T-helper 2 cell treated with Interferon-gamma antibody and Interleukin-4, amounts not matched to agents 5 μg/mL and 100 μg/mL, for 36 hours (primary cell): ENCODE measurements around the gene TAGLN3.

Source experiments
- DNase-seq: peaks from one replicate; pipeline ENCODE4 v3.0.0; 2021; ENCODE audit warnings: low spot score
- H3K27ac Mint-ChIP-seq: one replicate; pipeline ENCODE4 v1.8.0; 2021; ENCODE audit warnings: mild to moderate bottlenecking, mixed read lengths
- H3K27me3 Mint-ChIP-seq: one replicate; pipeline ENCODE4 v1.8.0; 2021; ENCODE audit warnings: low read depth, mixed read lengths
- H3K36me3 Mint-ChIP-seq: one replicate; pipeline ENCODE4 v1.8.0; 2021; ENCODE audit warnings: low read depth, mixed read lengths
- H3K4me1 Mint-ChIP-seq: one replicate; pipeline ENCODE4 v1.8.0; 2021; ENCODE audit warnings: low read depth, mixed read lengths
- H3K4me3 Mint-ChIP-seq: one replicate; pipeline ENCODE4 v1.8.0; 2022; ENCODE audit warnings: mild to moderate bottlenecking, moderate library complexity, mixed read lengths
- H3K9me3 Mint-ChIP-seq: one replicate; pipeline ENCODE4 v1.8.0; 2021; ENCODE audit warnings: mixed read lengths

The TAGLN3 gene

DNA sequence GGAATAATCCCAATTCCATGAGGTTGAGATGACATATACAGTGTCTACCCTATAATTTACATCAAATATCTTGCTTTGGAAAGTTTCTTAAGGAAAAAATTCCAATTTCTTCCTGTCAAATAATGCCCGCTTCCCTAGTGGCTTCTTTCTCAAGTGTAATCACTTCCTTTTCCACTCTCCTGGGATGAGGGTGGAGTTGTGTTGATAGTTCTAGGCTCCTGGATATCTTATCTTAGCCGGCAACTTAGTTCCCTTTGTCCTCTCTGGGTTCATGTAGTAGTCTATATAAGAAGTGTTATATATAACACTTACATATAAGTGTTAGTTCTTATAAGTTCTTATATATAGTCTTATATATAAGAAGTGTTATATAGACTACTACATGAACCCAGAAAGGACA, 10.9 kb downstream of the TAGLN3 start:
- no peak for DNase-seq
- Mint-ChIP-seq H3K9me3 (no peaks in the 10 kb centered on the region), H3K4me1 (peaks cover 18% of the 10 kb centered on the region), H3K36me3 (no peaks in the 10 kb centered on the region), H3K27ac (no peak overlapping the region), H3K27me3 (no peaks in the 10 kb centered on the region), H3K4me3 (no peak overlapping the region)

DNA sequence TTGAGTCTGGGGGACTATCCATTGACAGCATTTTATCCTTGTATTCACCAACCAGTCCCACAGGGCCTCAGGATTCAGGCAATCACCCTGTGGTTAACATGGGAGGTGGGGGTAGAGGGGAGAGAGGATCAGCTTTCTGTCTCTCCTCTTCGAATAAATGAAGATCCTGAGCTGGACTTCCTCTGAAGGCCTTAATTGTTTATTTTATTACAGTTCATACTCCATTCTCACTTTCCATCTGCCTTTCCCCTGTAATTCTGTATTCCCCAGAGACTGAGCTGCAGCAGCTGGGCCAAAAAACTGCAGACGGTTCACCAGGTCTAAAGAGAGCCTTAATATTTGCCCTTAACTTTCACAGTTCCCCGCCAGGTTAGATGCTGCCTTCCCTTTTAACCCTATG, 11.9 kb downstream of the TAGLN3 start:
- no peak for DNase-seq
- Mint-ChIP-seq H3K4me3 (no peak overlapping the region), H3K9me3 (no peaks in the 10 kb centered on the region), H3K4me1 (peaks cover 13% of the 10 kb centered on the region), H3K27ac (no peak overlapping the region), H3K36me3 (no peaks in the 10 kb centered on the region), H3K27me3 (no peaks in the 10 kb centered on the region)

GRCh38 chr3:112011376-112011940, 12.7 kb downstream of the TAGLN3 start:
- Mint-ChIP-seq H3K27me3 (no peaks in the 10 kb centered on the region), H3K27ac (no peak overlapping the region), H3K36me3 (no peaks in the 10 kb centered on the region), H3K4me1 (peaks cover 13% of the 10 kb centered on the region), H3K4me3 (no peak overlapping the region), H3K9me3 (no peaks in the 10 kb centered on the region)
- DNase-seq = no peak

DNA sequence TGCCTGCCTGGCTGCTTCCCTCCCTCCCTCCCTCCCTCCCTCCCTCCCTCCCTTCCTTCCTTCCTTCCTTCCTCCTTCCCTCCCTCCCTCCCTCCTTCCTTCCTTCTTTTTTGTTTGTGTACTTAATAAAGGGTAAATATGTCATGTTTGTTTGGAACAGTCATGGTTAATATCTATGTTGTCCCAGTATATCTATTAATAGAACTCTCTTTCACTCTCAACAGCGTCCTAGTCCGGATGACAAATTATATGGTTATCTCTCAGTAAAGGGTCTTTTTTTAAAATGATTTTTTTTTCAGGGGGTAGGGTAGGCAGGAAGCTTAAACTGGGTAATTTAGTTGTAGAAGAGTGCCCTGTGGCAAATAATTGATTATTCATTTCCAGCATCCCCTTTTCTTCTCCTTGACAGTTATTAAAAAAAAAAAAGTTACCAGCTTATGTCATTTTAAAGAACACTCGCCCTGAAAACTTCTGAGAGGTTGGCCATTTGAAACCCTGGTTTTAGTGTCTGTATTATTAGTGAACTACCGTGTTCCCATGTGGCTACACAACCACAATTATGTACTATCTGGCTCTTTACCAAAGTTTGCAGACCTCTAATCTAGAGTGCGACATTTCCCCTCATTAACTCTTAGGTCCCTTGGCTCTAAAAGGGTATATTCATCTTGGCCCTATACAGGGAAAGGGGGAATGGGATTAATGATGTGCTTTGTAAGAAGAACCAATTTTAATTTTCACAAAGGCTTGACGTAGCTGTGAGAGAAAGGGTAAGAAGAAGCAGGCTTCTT, 13.7 kb downstream of the TAGLN3 start:
- H3K36me3 Mint-ChIP-seq = no peaks in the 10 kb centered on the region
- no peaks in the 10 kb centered on the region for H3K27me3 Mint-ChIP-seq
- H3K9me3 Mint-ChIP-seq = no peaks in the 10 kb centered on the region
- no peak for DNase-seq
- no peak overlapping the region for H3K4me3 Mint-ChIP-seq
- no peak overlapping the region for H3K27ac Mint-ChIP-seq
- H3K4me1 Mint-ChIP-seq = peaks cover 13% of the 10 kb centered on the region

DNA sequence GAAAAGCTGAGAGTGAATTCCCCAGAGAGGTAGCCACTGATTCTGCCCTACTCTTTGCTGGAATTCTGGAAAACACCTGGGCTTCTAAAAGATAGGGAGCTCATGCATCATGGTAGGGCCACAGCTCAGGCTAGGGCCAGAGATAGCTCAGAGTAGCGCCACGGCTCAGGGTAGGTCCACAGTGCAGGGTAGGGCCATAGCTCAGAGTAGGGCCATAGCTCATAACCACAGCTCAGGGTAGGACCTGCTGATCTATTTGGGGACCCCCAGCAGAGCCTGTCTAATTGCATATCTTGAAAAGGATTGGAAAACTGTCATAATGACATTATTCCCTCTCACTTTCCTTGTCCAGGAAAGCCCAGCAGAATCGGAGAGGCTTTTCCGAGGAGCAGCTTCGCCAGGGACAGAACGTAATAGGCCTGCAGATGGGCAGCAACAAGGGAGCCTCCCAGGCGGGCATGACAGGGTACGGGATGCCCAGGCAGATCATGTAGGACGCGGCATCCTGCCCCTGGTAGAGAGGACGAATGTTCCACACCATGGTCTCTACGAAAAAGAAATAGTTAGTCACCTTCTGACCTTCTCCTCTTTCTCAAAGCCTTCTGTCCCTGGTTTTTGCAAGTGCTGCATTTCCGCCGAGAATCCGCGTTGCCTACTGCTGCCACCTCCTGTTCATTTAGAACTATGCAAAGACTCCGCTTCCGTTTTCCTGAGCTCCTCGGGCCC, 14.5 kb downstream of the TAGLN3 start:
- H3K4me3 Mint-ChIP-seq = no peak overlapping the region
- H3K36me3 Mint-ChIP-seq = no peaks in the 10 kb centered on the region
- no peaks in the 10 kb centered on the region for H3K9me3 Mint-ChIP-seq
- no peak overlapping the region for H3K27ac Mint-ChIP-seq
- DNase-seq = peak; percentile 67
- H3K4me1 Mint-ChIP-seq = peaks cover 13% of the 10 kb centered on the region
- no peaks in the 10 kb centered on the region for H3K27me3 Mint-ChIP-seq

GRCh38 chr3:112013784-112014143, 15.0 kb downstream of the TAGLN3 start:
- Mint-ChIP-seq H3K27me3 (no peaks in the 10 kb centered on the region), H3K4me1 (peaks cover 13% of the 10 kb centered on the region), H3K4me3 (no peak overlapping the region), H3K27ac (no peak overlapping the region), H3K9me3 (no peaks in the 10 kb centered on the region), H3K36me3 (no peaks in the 10 kb centered on the region)
- DNase-seq = no peak

DNA sequence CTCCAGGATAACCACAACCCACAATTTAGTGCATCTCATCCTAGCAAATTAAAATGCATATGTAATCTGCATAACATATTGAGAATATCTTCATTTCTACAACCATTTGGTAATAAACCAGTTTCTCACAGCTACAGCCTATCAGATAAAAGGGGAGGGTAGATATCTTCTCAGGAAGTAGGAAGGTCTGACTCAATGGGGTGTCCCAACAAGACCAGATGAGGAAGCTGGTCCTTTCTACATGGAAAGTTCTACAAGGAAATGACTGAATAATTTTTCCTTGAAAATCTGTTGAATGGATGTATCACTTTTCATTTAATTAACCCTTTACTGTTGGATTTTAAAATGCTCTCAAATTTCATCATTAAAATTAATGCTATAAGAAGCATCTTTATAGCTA, 18.4 kb downstream of the TAGLN3 start:
- DNase-seq = no peak
- Mint-ChIP-seq H3K4me3 (no peak overlapping the region), H3K9me3 (no peaks in the 10 kb centered on the region), H3K36me3 (no peaks in the 10 kb centered on the region), H3K4me1 (peaks cover 13% of the 10 kb centered on the region), H3K27me3 (peaks cover 2% of the 10 kb centered on the region), H3K27ac (no peak overlapping the region)

DNA sequence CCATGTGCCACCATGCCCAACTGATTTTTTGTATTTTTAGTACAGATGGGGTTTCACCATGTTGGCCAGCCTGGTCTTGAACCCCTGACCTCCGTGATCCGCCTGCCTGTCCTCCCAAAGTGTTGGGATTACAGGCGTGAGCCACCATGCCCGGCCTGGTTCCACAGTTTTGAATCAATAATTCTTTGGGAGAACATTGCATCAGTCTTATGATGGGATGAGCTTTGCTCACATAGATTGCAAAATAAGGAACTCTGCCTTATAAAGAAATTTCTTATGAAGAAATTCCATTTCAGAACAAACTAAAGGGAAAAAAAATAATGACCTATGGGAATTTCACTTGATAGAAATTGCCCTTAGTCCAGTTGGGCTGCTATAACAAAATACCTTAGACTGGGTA, 20.0 kb downstream of the TAGLN3 start:
- H3K4me3 Mint-ChIP-seq = no peak overlapping the region
- no peaks in the 10 kb centered on the region for H3K36me3 Mint-ChIP-seq
- peaks cover 2% of the 10 kb centered on the region for H3K27me3 Mint-ChIP-seq
- H3K4me1 Mint-ChIP-seq = peaks cover 4% of the 10 kb centered on the region
- no peak for DNase-seq
- H3K27ac Mint-ChIP-seq = no peak overlapping the region
- H3K9me3 Mint-ChIP-seq = no peaks in the 10 kb centered on the region

DNA sequence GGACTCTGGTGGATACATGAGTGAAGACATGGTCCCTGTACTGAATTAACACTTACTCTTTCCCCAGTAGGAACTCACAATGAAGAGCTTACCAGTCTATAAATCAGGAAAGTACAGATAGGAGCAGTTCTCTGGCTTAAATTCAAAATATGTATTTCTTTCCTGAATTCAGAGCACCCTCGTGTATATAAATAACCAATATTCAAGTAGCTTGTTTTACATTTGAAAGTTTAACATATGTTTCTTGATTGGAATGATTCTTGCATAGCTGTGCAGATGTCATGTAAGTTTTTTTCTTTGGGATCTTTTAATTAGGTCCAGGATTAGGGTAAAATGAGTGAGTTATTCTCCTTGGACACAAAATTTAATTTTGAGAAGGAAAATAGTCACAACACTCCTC, 21.0 kb downstream of the TAGLN3 start:
- DNase-seq = no peak
- no peak overlapping the region for H3K27ac Mint-ChIP-seq
- peaks cover 2% of the 10 kb centered on the region for H3K27me3 Mint-ChIP-seq
- no peaks in the 10 kb centered on the region for H3K36me3 Mint-ChIP-seq
- H3K4me3 Mint-ChIP-seq = no peak overlapping the region
- no peaks in the 10 kb centered on the region for H3K4me1 Mint-ChIP-seq
- no peaks in the 10 kb centered on the region for H3K9me3 Mint-ChIP-seq

- no peak for DNase-seq
- Mint-ChIP-seq H3K27me3 (peaks cover 2% of the 10 kb centered on the region), H3K4me3 (no peak overlapping the region), H3K36me3 (no peaks in the 10 kb centered on the region), H3K4me1 (no peaks in the 10 kb centered on the region), H3K9me3 (no peaks in the 10 kb centered on the region), H3K27ac (no peak overlapping the region)
These were observed 22.0 kb downstream of the TAGLN3 start for GRCh38 chr3:112020674-112021085.

DNA sequence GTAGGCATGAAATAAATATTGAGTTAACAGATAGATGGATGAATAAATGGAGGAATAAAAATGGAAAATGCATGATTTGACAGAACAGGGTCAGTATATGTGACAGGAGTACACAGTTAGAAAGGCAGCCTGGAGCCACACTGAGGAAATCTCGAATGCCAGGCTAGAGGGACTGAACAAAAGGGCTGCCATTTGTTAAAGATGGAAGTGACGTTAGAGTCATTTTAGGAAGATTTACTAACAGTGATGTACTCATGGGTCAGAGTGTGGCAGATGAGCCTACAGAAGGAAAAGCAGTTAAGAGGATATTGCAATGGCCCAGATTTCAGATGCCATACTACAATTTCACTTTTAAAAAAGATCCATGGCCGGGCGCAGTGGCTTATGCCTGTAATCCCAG, 28.4 kb downstream of the TAGLN3 start:
- H3K27ac Mint-ChIP-seq = no peak overlapping the region
- no peaks in the 10 kb centered on the region for H3K9me3 Mint-ChIP-seq
- H3K4me1 Mint-ChIP-seq = no peaks in the 10 kb centered on the region
- no peaks in the 10 kb centered on the region for H3K36me3 Mint-ChIP-seq
- peaks cover 4% of the 10 kb centered on the region for H3K27me3 Mint-ChIP-seq
- DNase-seq = no peak
- no peak overlapping the region for H3K4me3 Mint-ChIP-seq

- DNase-seq = no peak
- H3K36me3 Mint-ChIP-seq = no peaks in the 10 kb centered on the region
- H3K4me3 Mint-ChIP-seq = no peak overlapping the region
- H3K27ac Mint-ChIP-seq = no peak overlapping the region
- H3K9me3 Mint-ChIP-seq = no peaks in the 10 kb centered on the region
- no peaks in the 10 kb centered on the region for H3K4me1 Mint-ChIP-seq
- peaks cover 8% of the 10 kb centered on the region for H3K27me3 Mint-ChIP-seq
These were observed 29.1 kb downstream of the TAGLN3 start for GRCh38 chr3:112027826-112028225.

DNA sequence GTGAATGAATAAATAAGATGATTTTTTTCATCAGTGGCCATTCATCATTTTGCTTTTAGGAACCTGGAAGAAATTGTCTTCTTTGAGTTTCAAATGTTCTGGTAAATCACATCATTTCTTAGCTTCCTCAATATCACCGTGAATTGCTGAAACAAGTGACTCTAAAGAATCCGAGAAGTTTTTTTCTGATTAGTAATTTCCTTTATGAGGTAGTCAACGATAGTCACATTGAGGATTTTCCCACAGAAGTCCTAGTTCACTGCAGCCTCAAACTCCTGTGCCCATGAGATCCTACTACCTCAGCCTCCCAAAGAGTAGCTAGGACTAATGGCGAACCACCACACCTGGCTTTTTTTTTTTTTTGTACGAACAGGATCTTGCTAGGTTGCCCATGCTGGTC, 32.2 kb downstream of the TAGLN3 start:
- Mint-ChIP-seq H3K27ac (no peak overlapping the region), H3K4me3 (no peak overlapping the region), H3K27me3 (peaks cover 14% of the 10 kb centered on the region), H3K4me1 (no peaks in the 10 kb centered on the region), H3K36me3 (no peaks in the 10 kb centered on the region), H3K9me3 (no peaks in the 10 kb centered on the region)
- DNase-seq = no peak

DNA sequence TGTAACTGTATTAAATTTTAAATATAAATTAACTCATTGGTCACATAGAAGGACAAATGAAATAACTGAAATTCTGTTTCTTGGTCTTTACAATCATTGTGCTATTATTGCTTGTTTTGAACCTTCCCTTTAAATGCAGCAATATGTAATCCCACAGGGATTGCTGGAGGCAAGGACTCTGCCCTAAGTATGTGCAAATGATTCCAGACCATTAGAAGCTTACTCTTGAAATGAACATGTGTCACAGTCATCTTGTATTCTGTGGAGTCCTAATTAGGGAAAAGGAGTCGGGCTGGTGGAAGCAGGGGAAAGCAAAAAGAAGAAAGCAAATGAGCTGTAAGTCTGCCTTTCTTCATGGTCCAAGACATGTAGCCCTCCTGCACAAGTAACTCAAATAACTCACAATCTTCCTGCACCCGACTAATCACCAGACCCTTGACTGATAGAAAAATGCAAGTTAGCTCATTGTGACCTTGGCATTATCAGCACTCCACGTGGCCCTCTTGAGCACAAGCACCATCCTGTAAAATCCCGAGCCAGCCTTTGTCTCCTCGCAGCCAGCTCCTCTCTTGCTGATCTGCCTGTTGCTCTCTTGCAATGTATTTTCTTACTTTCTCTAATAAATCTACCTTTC, 33.5 kb downstream of the TAGLN3 start:
- H3K4me3 Mint-ChIP-seq = no peak overlapping the region
- H3K4me1 Mint-ChIP-seq = no peaks in the 10 kb centered on the region
- DNase-seq = no peak
- H3K36me3 Mint-ChIP-seq = no peaks in the 10 kb centered on the region
- no peaks in the 10 kb centered on the region for H3K9me3 Mint-ChIP-seq
- peaks cover 17% of the 10 kb centered on the region for H3K27me3 Mint-ChIP-seq
- H3K27ac Mint-ChIP-seq = no peak overlapping the region
